ENCODE results near the gene NUDT19. TPM values are rescaled to one million over a fixed set of nuclear protein-coding genes. Genes with fewer than 3 reads are reported as not detected.

Gene NUDT19
- polyA plus RNA-seq, 1 donor (not counting 4 experiments of a cell fraction or from before 2014, with no cell fraction given) = 12.2 TPM

DNA sequence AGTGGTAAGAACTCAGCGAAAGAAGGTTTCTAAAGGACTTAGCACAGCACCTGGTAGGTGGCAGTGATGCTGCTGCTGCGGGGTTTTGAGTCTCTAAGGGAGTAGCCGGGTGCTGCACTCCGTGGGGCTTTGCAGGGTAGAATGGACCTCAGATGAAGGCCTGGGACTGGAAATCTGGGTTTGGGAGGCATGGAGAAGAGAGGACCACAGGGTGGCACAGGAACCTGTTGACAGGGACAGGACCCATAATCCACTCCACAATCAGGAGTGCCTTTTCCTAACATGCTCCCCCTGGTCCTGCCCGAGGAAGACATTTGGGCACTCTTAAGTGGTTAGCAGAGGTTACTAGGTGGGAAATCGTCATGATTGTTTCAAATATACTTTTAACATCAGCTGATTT, 57.7 kb downstream of the NUDT19 start:
- no peak for FAIRE-seq
- no peak for DNase-seq (ENCODE audit: low read depth, low spot score)
- H4K20me1 ChIP-seq (ENCODE audit: control insufficient read depth, extremely low read depth, insufficient read depth, low read length) = no peaks in the 10 kb centered on the region

DNA sequence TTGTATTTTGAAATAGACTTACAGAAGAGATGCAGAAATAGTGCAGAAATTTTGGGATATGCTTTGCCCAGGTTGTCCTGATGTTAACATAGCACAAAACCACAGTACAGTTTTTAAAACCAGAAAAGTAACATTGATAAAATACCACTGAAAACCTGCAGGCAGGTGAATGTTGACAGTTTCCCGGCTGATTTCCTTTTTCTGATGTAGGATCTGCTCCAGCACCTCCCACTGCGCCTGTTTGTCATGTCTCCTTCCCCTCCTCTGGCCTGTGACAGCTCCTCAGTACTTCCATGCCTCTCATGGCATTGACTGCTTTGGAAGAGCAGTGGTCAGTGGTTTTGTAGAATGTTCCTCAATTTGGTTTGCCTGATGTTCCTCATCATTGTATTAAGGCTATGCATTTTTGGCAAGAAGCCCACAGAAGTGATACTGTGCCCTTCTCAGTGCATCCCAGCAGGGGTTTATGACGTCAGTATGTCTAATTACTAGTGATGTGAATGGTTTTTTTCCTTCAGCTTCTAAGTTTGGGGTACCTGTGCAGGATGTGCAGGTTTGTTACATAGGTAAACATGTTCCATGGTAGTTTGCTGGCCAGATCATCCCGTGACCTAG, 58.9 kb downstream of the NUDT19 start:
- no peaks in the 10 kb centered on the region for H3K36me3 ChIP-seq (ENCODE audit: control insufficient read depth in 2 of 2, extremely low read depth in 1 of 2, insufficient read depth in 2 of 2, low read length in 2 of 2)
- no peak overlapping the region for H2AFZ ChIP-seq (ENCODE audit: control insufficient read depth, low read length)
- H3K9me3 ChIP-seq (ENCODE audit: control insufficient read depth, low read depth, low read length) = no peaks in the 10 kb centered on the region
- H3K4me2 ChIP-seq (ENCODE audit: control insufficient read depth, extremely low read depth, insufficient read depth, low read depth, low read length) = no peak overlapping the region
- no peaks in the 10 kb centered on the region for H4K20me1 ChIP-seq (ENCODE audit: control insufficient read depth, extremely low read depth, insufficient read depth, low read length)
- H3K4me1 ChIP-seq (ENCODE audit: control insufficient read depth, extremely low read depth, insufficient read depth, low read length) = no peaks in the 10 kb centered on the region
- H3K4me3 ChIP-seq (ENCODE audit: control insufficient read depth in 2 of 3, extremely low read depth in 1 of 3, insufficient read depth in 2 of 3, low read depth in 1 of 3, low read length in 3 of 3) = no peak overlapping the region
- dilution Hi-C loops (cut with MboI; ENCODE audit: extremely low pct_ligation_motif_present, low sequenced_read_pairs) = no loop called here
- DNase-seq (ENCODE audit: low read depth, low spot score) (no peak), FAIRE-seq (no peak)
- no peak overlapping the region for H3K9ac ChIP-seq (ENCODE audit: control insufficient read depth, extremely low read depth, insufficient read depth, low read length)
- no peaks in the 10 kb centered on the region for H3K79me2 ChIP-seq (ENCODE audit: control insufficient read depth, insufficient read depth, low read length)
- no peak overlapping the region for H3K27ac ChIP-seq (ENCODE audit: control insufficient read depth, insufficient read depth, low read length)
- TF ChIP-seq, protein P1, sequence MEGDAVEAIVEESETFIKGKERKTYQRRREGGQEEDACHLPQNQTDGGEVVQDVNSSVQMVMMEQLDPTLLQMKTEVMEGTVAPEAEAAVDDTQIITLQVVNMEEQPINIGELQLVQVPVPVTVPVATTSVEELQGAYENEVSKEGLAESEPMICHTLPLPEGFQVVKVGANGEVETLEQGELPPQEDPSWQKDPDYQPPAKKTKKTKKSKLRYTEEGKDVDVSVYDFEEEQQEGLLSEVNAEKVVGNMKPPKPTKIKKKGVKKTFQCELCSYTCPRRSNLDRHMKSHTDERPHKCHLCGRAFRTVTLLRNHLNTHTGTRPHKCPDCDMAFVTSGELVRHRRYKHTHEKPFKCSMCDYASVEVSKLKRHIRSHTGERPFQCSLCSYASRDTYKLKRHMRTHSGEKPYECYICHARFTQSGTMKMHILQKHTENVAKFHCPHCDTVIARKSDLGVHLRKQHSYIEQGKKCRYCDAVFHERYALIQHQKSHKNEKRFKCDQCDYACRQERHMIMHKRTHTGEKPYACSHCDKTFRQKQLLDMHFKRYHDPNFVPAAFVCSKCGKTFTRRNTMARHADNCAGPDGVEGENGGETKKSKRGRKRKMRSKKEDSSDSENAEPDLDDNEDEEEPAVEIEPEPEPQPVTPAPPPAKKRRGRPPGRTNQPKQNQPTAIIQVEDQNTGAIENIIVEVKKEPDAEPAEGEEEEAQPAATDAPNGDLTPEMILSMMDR (optimal IDR thresholded peaks at IDR 0.05 in 1 of 3, IDR thresholded peaks at IDR 0.05 in 1 of 3, conservative IDR thresholded peaks at IDR 0.05 in 1 of 3; ENCODE audit: extremely low read depth in 1 of 3, insufficient read depth in 2 of 3, low read length in 3 of 3) = no peak
- no peak for TF ChIP-seq EZH2 (IDR thresholded peaks at IDR 0.05; ENCODE audit: low read length)
- H3K9me1 ChIP-seq (ENCODE audit: control insufficient read depth, extremely low read depth, insufficient read depth, low read length) = no peaks in the 10 kb centered on the region
- H3K27me3 ChIP-seq (ENCODE audit: control insufficient read depth, extremely low read depth, insufficient read depth, low read length) = no peaks in the 10 kb centered on the region

More for the DNA sequence above, 57.7 kb downstream of the NUDT19 start:
- dilution Hi-C loops (cut with MboI; ENCODE audit: extremely low pct_ligation_motif_present, low sequenced_read_pairs) = no loop called here
- TF ChIP-seq EZH2 (IDR thresholded peaks at IDR 0.05; ENCODE audit: low read length) = no peak
- TF ChIP-seq, protein P1 (optimal IDR thresholded peaks at IDR 0.05 in 1 of 3, IDR thresholded peaks at IDR 0.05 in 1 of 3, conservative IDR thresholded peaks at IDR 0.05 in 1 of 3; ENCODE audit: extremely low read depth in 1 of 3, insufficient read depth in 2 of 3, low read length in 3 of 3) = no peak
- Histone ChIP-seq H3K9me3 (ENCODE audit: control insufficient read depth, low read depth, low read length) (no peaks in the 10 kb centered on the region), H3K9me1 (ENCODE audit: control insufficient read depth, extremely low read depth, insufficient read depth, low read length) (no peaks in the 10 kb centered on the region), H3K9ac (ENCODE audit: control insufficient read depth, extremely low read depth, insufficient read depth, low read length) (no peak overlapping the region), H3K79me2 (ENCODE audit: control insufficient read depth, insufficient read depth, low read length) (no peaks in the 10 kb centered on the region), H3K4me1 (ENCODE audit: control insufficient read depth, extremely low read depth, insufficient read depth, low read length) (no peaks in the 10 kb centered on the region), H3K27ac (ENCODE audit: control insufficient read depth, insufficient read depth, low read length) (no peak overlapping the region), H3K36me3 (ENCODE audit: control insufficient read depth in 2 of 2, extremely low read depth in 1 of 2, insufficient read depth in 2 of 2, low read length in 2 of 2) (no peaks in the 10 kb centered on the region), H3K4me3 (ENCODE audit: control insufficient read depth in 2 of 3, extremely low read depth in 1 of 3, insufficient read depth in 2 of 3, low read depth in 1 of 3, low read length in 3 of 3) (no peak overlapping the region), H3K27me3 (ENCODE audit: control insufficient read depth, extremely low read depth, insufficient read depth, low read length) (no peaks in the 10 kb centered on the region), H3K4me2 (ENCODE audit: control insufficient read depth, extremely low read depth, insufficient read depth, low read depth, low read length) (no peak overlapping the region), H2AFZ (ENCODE audit: control insufficient read depth, low read length) (no peak overlapping the region)

Measured in keratinocyte (primary cell).